Calu3 (cell line): ENCODE data around the gene LRRTM3. TPM values are rescaled to one million over a fixed set of nuclear protein-coding genes. Genes with fewer than 3 reads are reported as not detected.

Source experiments
- BruUV-seq: library from RNA; stranded (reverse); fragments of 400-500 nt; replicated peaks from 2 replicates; lab custom pipeline; 2021; lab: Mats Ljungman, UMichigan
- CTCF ChIA-PET: fragments of 300-600 bp; sonication (Branson Sonifier 250); formaldehyde crosslinking; loops from one replicate; lab custom pipeline; 2022; ENCODE audit warnings: antibody characterized with exemption; lab: Charles Lee
- DNase-seq: peaks from one replicate; pipeline ENCODE4 v3.0.0; 2022
- H3K27ac Mint-ChIP-seq: one replicate; pipeline ENCODE4 v1.8.0; 2022; ENCODE audit warnings: mixed read lengths; ENCODE audit not compliant: unreplicated experiment
- H3K27me3 Mint-ChIP-seq: one replicate; pipeline ENCODE4 v1.8.0; 2022; ENCODE audit warnings: mixed read lengths; ENCODE audit not compliant: unreplicated experiment
- H3K36me3 Mint-ChIP-seq: one replicate; pipeline ENCODE4 v1.8.0; 2022; ENCODE audit warnings: mild to moderate bottlenecking, moderate library complexity, mixed read lengths; ENCODE audit not compliant: insufficient read depth, unreplicated experiment
- H3K4me1 Mint-ChIP-seq: one replicate; pipeline ENCODE4 v1.8.0; 2022; ENCODE audit warnings: mild to moderate bottlenecking, low read depth, mixed read lengths; ENCODE audit not compliant: unreplicated experiment
- H3K4me3 Mint-ChIP-seq: one replicate; pipeline ENCODE4 v1.8.0; 2022; ENCODE audit warnings: mild to moderate bottlenecking, low read depth, moderate library complexity, mixed read lengths; ENCODE audit not compliant: unreplicated experiment
- H3K9me3 Mint-ChIP-seq: one replicate; pipeline ENCODE4 v1.8.0; 2022; ENCODE audit warnings: low read depth, mixed read lengths; ENCODE audit not compliant: unreplicated experiment
- CTCF ChIP-seq: fragments of 200-600 bp; IDR thresholded peaks from one replicate; pipeline ENCODE4 v1.8.0; 2022; ENCODE audit warnings: antibody characterized with exemption; ENCODE audit not compliant: unreplicated experiment
- intact Hi-C: fragments of 100-400 bp; cut with micrococcal nuclease; formaldehyde crosslinking; loops from one replicate; pipeline ENCODE4 v1.10.0; 2022; ENCODE audit not compliant: unreplicated experiment
- total RNA-seq: library from RNA; stranded (reverse); gene quantifications from 2 replicates; pipeline ENCODE4 v1.2.3, GENCODE V29; 2022

LRRTM3 gene
- total RNA-seq, 1 experiment from 2014 or later, result not detected

GRCh38 chr10:67119651-67120050 lies 193.8 kb downstream of the LRRTM3 start:
- no peak for TF ChIP-seq CTCF
- H3K27me3 Mint-ChIP-seq, result peaks cover 35% of the 10 kb centered on the region
- DNase-seq, result no peak
- H3K4me1 Mint-ChIP-seq, result peaks cover 13% of the 10 kb centered on the region
- no peak overlapping the region for H3K4me3 Mint-ChIP-seq
- intact Hi-C loops, result loop anchor here (5.0 to 10.0 kb wide), 3 partner anchors 42 to 408 kb away; no protein-coding TSS in a partner anchor
- no peaks in the 10 kb centered on the region for H3K9me3 Mint-ChIP-seq
- no peak overlapping the region for H3K27ac Mint-ChIP-seq
- H3K36me3 Mint-ChIP-seq, result peaks cover 5% of the 10 kb centered on the region
- no TSS peak for BruUV-seq
- CTCF ChIA-PET, result no interaction called here

GRCh38 chr10:67127441-67127840 lies 201.6 kb downstream of the LRRTM3 start:
- BruUV-seq, result no TSS peak
- Mint-ChIP-seq H3K27ac (no peak overlapping the region), H3K9me3 (no peaks in the 10 kb centered on the region), H3K36me3 (no peaks in the 10 kb centered on the region), H3K4me1 (no peaks in the 10 kb centered on the region), H3K27me3 (no peaks in the 10 kb centered on the region), H3K4me3 (no peak overlapping the region)
- DNase-seq, result no peak
- CTCF ChIA-PET, result no interaction called here
- no peak for TF ChIP-seq CTCF
- intact Hi-C loops, result no loop called here

- no peak for DNase-seq
- H3K4me1 Mint-ChIP-seq, result no peaks in the 10 kb centered on the region
- no peak overlapping the region for H3K27ac Mint-ChIP-seq
- no peaks in the 10 kb centered on the region for H3K9me3 Mint-ChIP-seq
- CTCF ChIA-PET, result no interaction called here
- no peak for TF ChIP-seq CTCF
- intact Hi-C loops, result loop anchor here (10.0 kb wide), 1 partner anchor 186 kb away; no protein-coding TSS in a partner anchor
- no peaks in the 10 kb centered on the region for H3K36me3 Mint-ChIP-seq
- H3K4me3 Mint-ChIP-seq, result no peak overlapping the region
- H3K27me3 Mint-ChIP-seq, result no peaks in the 10 kb centered on the region
- BruUV-seq, result no TSS peak
Observed at GRCh38 chr10:67140641-67141040, 214.8 kb downstream of the LRRTM3 start.

- H3K9me3 Mint-ChIP-seq, result no peaks in the 10 kb centered on the region
- DNase-seq, result no peak
- no peaks in the 10 kb centered on the region for H3K4me1 Mint-ChIP-seq
Observed at GRCh38 chr10:67141300-67141699, 215.5 kb downstream of the LRRTM3 start.

More at GRCh38 chr10:67141300-67141699, 215.5 kb downstream of the LRRTM3 start:
- Mint-ChIP-seq H3K4me3 (no peak overlapping the region), H3K27me3 (no peaks in the 10 kb centered on the region), H3K36me3 (no peaks in the 10 kb centered on the region), H3K27ac (no peak overlapping the region)
- TF ChIP-seq CTCF, result no peak
- BruUV-seq, result no TSS peak
- CTCF ChIA-PET, result no interaction called here
- intact Hi-C loops, result loop anchor here (10.0 kb wide), 1 partner anchor 186 kb away; no protein-coding TSS in a partner anchor
